Parathyroid adenoma (tissue), 2 donors: Measurements from ENCODE around the gene SPN.
"Not testable (repeated sequence)": the region's sequence is repeated elsewhere in the genome, so short reads cannot be mapped to it uniquely, and the experiment has no call there.

Experiments
- H2AFZ ChIP-seq: fragments of 300-600 bp; sonication (generic); one replicate; pipeline ENCODE4 v1.7.0; 2017; ENCODE audit warnings: antibody characterized with exemption, mild to moderate bottlenecking
- H3K27ac ChIP-seq: fragments of 300-600 bp; sonication (generic); one replicate; pipeline ENCODE4 v1.7.0; 2017
- H3K27me3 ChIP-seq: fragments of 300-600 bp; sonication (generic); one replicate; pipeline ENCODE4 v1.7.0; 2017; ENCODE audit warnings: low read length; ENCODE audit not compliant: control insufficient read depth, insufficient read depth
- H3K36me3 ChIP-seq: fragments of 300-600 bp; sonication (generic); one replicate; pipeline ENCODE4 v1.7.0; 2017; ENCODE audit warnings: low read length; ENCODE audit not compliant: control insufficient read depth, insufficient read depth
- H3K4me1 ChIP-seq: fragments of 300-600 bp; sonication (generic); one replicate; pipeline ENCODE4 v1.7.0; 2017; ENCODE audit warnings: control low read depth
- H3K4me2 ChIP-seq: fragments of 300-600 bp; sonication (generic); one replicate; pipeline ENCODE4 v1.7.0; 2017; ENCODE audit warnings: low read length
- H3K4me3 ChIP-seq: fragments of 300-600 bp; sonication (generic); one replicate; pipeline ENCODE4 v1.7.0; 2017; ENCODE audit warnings: low read depth, low read length
- H3K79me2 ChIP-seq: fragments of 300-600 bp; sonication (generic); one replicate; pipeline ENCODE4 v1.7.0; 2017; ENCODE audit warnings: control low read depth
- H3K9ac ChIP-seq: fragments of 300-600 bp; sonication (generic); one replicate; pipeline ENCODE4 v1.7.0; 2017; ENCODE audit warnings: mild to moderate bottlenecking
- H3K9me3 ChIP-seq: fragments of 300-600 bp; sonication (generic); one replicate; pipeline ENCODE4 v1.7.0; 2017; ENCODE audit warnings: low read length; ENCODE audit not compliant: control insufficient read depth
- TF ChIP-seq, protein P1 (sequence below): fragments of 300-600 bp; sonication (generic); IDR thresholded peaks from one replicate; pipeline ENCODE4 v1.7.0; 2017; ENCODE audit warnings: antibody characterized with exemption, mild to moderate bottlenecking
- donor health status: primary hyperparathyroidism.

Gene SPN

DNA sequence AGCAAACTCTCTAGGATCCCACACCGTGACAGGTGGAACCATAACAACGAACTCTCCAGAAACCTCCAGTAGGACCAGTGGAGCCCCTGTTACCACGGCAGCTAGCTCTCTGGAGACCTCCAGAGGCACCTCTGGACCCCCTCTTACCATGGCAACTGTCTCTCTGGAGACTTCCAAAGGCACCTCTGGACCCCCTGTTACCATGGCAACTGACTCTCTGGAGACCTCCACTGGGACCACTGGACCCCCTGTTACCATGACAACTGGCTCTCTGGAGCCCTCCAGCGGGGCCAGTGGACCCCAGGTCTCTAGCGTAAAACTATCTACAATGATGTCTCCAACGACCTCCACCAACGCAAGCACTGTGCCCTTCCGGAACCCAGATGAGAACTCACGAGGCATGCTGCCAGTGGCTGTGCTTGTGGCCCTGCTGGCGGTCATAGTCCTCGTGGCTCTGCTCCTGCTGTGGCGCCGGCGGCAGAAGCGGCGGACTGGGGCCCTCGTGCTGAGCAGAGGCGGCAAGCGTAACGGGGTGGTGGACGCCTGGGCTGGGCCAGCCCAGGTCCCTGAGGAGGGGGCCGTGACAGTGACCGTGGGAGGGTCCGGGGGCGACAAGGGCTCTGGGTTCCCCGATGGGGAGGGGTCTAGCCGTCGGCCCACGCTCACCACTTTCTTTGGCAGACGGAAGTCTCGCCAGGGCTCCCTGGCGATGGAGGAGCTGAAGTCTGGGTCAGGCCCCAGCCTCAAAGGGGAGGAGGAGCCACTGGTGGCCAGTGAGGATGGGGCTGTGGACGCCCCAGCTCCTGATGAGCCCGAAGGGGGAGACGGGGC, 1.3 kb downstream of the SPN start:
- Histone ChIP-seq H2AFZ (no peak overlapping the region), H3K4me1 (no peaks in the 10 kb centered on the region), H3K79me2 (no peaks in the 10 kb centered on the region), H3K27ac (no peak overlapping the region), H3K27me3 (no peaks in the 10 kb centered on the region), H3K9ac (no peak overlapping the region), H3K4me2 (no peak overlapping the region), H3K4me3 (no peak overlapping the region), H3K36me3 (no peaks in the 10 kb centered on the region), H3K9me3 (no peaks in the 10 kb centered on the region)
- TF ChIP-seq, protein P1, sequence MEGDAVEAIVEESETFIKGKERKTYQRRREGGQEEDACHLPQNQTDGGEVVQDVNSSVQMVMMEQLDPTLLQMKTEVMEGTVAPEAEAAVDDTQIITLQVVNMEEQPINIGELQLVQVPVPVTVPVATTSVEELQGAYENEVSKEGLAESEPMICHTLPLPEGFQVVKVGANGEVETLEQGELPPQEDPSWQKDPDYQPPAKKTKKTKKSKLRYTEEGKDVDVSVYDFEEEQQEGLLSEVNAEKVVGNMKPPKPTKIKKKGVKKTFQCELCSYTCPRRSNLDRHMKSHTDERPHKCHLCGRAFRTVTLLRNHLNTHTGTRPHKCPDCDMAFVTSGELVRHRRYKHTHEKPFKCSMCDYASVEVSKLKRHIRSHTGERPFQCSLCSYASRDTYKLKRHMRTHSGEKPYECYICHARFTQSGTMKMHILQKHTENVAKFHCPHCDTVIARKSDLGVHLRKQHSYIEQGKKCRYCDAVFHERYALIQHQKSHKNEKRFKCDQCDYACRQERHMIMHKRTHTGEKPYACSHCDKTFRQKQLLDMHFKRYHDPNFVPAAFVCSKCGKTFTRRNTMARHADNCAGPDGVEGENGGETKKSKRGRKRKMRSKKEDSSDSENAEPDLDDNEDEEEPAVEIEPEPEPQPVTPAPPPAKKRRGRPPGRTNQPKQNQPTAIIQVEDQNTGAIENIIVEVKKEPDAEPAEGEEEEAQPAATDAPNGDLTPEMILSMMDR = no peak

DNA sequence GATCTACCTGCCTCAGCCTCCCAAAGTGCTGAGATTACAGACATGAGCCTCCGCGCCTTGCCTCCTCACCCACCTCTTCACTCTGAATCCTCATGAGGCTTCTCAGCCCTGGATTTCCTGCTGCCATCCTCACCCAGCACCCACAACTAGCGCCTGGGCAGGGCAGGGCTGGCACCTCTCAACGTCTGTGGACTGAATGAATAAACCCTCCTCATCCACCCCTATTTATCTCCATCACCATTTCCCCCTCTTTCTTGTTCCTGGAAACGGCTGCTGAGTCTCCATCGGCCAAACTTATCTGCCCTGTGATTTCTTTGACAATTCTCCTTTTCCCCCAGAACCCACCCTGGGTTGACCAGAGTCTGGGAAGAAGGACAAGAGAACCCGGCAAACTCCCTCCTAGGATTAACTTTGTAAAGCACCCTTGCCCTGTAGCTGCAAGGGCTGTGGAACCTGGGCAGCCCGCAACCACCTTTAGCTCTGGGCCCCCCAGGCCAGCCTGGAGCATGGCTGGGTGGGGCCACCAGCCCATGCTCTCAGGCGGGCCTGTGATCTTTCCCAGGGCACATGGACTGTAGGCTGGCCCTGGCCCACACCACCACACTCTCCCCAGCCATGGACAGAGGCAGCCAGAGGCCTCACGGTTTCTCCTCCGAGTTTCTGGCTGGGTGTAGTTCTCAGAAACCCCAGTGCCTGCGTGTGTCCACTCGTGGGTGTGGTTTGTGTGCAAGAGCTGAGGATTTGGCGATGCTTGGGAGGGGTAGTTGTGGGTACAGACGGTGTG, 2.4 kb downstream of the SPN start:
- H3K27ac ChIP-seq = no peak overlapping the region
- no peaks in the 10 kb centered on the region for H3K79me2 ChIP-seq
- TF ChIP-seq, protein P1 = no peak

DNA sequence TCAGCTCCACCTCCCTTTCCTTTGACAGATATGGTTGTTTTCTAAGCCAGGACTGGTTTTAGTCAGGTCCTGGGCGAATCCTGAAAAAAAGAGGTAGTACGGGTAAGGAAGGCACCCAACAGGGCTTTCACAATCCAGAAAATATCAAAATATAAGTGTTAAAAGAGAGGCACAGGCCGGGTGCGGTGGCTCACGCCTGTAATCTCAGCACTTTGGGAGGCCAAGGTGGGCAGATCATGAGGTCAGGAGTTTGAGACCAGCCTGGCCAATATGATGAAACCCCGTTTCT, 4.2 kb downstream of the SPN start:
- H2AFZ ChIP-seq, H3K79me2 ChIP-seq, H3K9me3 ChIP-seq, H3K9ac ChIP-seq, H3K4me2 ChIP-seq, H3K4me1 ChIP-seq, H3K4me3 ChIP-seq, H3K27ac ChIP-seq, H3K27me3 ChIP-seq, H3K36me3 ChIP-seq: not testable (repeated sequence)

More for the DNA sequence above, 2.4 kb downstream of the SPN start:
- H3K9me3 ChIP-seq = no peaks in the 10 kb centered on the region
- no peak overlapping the region for H2AFZ ChIP-seq
- no peak overlapping the region for H3K9ac ChIP-seq
- no peak overlapping the region for H3K4me2 ChIP-seq
- no peaks in the 10 kb centered on the region for H3K36me3 ChIP-seq
- no peak overlapping the region for H3K4me3 ChIP-seq
- no peaks in the 10 kb centered on the region for H3K27me3 ChIP-seq
- no peaks in the 10 kb centered on the region for H3K4me1 ChIP-seq

DNA sequence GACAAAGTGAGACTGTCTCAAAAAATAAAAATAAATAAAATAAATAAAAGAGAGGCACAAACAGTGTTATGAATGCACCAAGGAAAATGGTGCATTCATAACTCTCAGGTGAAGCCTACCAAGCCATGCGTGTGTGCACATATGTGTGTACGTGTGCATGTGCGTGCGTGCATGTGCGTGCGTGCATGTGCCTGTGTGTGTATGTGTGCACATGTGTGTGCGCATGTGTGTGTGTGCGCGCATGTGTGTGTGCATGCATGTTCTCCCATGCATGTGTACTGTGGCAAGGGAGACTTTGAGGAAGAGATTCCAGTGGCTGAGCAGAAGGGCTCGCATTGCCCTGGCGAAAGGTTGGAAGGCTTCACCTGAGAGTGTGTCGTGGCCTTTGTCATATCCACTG, 4.7 kb downstream of the SPN start:
- Histone ChIP-seq H3K4me2 (no peak overlapping the region), H3K9me3 (no peaks in the 10 kb centered on the region), H3K79me2 (no peaks in the 10 kb centered on the region), H3K36me3 (no peaks in the 10 kb centered on the region), H2AFZ (no peak overlapping the region), H3K27ac (no peak overlapping the region), H3K4me3 (no peak overlapping the region), H3K9ac (no peak overlapping the region), H3K4me1 (no peaks in the 10 kb centered on the region), H3K27me3 (no peaks in the 10 kb centered on the region)
- TF ChIP-seq, protein P1 = no peak

DNA sequence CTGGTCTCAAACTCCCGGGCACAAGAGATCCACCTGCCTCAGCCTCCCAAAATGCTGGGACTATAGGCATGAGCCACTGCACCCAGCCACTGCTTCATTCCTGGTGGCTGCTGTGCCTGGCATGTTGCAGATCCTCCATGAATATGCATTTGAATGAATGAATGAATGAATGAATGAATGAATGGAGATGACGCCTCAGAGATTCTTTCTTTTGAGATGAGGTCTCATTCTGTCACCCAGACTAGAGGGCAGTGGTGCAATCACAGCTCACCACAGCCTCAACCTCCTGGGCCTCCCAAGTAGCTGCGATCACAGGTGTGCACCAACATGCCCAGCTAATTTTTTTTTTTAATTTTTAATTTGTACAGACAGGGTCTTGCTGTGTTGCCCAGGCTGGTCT, 5.2 kb downstream of the SPN start:
- H3K36me3 ChIP-seq = no peaks in the 10 kb centered on the region
- H3K79me2 ChIP-seq = no peaks in the 10 kb centered on the region
- no peaks in the 10 kb centered on the region for H3K4me1 ChIP-seq
- no peaks in the 10 kb centered on the region for H3K27me3 ChIP-seq
- H3K4me3 ChIP-seq = no peak overlapping the region
- no peak overlapping the region for H3K9ac ChIP-seq
- H2AFZ ChIP-seq = no peak overlapping the region
- TF ChIP-seq, protein P1 = no peak
- H3K9me3 ChIP-seq = no peaks in the 10 kb centered on the region
- no peak overlapping the region for H3K4me2 ChIP-seq
- H3K27ac ChIP-seq = no peak overlapping the region
